Stomach smooth muscle (tissue), 2 donors: ENCODE results near the gene INPP5A.

ENCODE experiments used
- H3K27ac ChIP-seq: one replicate; pipeline ENCODE4 v1.7.0; 2013; ENCODE audit warnings: mild to moderate bottlenecking, low read length, inconsistent platforms
- H3K27me3 ChIP-seq, 2 donors: one replicate each; pipeline ENCODE4 v1.7.0; 2013; ENCODE audit warnings: low read length in 2 of 2; ENCODE audit not compliant: insufficient read depth in 2 of 2, control insufficient read depth in 1 of 2
- H3K36me3 ChIP-seq, 2 donors: one replicate each; pipeline ENCODE4 v1.7.0; 2013; ENCODE audit warnings: low read length in 2 of 2; ENCODE audit not compliant: control insufficient read depth in 2 of 2, insufficient read depth in 2 of 2
- H3K4me1 ChIP-seq: one replicate; pipeline ENCODE4 v1.7.0; 2013; ENCODE audit warnings: low read length; ENCODE audit not compliant: control insufficient read depth, insufficient read depth
- H3K4me3 ChIP-seq, 2 donors: one replicate each; pipeline ENCODE4 v1.7.0; 2013; ENCODE audit warnings: low read length in 2 of 2
- H3K9ac ChIP-seq, 2 donors: one replicate each; pipeline ENCODE4 v1.7.0; 2013; ENCODE audit warnings: low read length in 2 of 2, mild to moderate bottlenecking in 1 of 2
- H3K9me3 ChIP-seq, 2 donors: one replicate each; pipeline ENCODE4 v1.7.0; 2013; ENCODE audit warnings: low read length in 2 of 2; ENCODE audit not compliant: control insufficient read depth in 2 of 2
- donor health status: healthy.
- donor health status: Pancreatic carcinoma.

The INPP5A gene

DNA sequence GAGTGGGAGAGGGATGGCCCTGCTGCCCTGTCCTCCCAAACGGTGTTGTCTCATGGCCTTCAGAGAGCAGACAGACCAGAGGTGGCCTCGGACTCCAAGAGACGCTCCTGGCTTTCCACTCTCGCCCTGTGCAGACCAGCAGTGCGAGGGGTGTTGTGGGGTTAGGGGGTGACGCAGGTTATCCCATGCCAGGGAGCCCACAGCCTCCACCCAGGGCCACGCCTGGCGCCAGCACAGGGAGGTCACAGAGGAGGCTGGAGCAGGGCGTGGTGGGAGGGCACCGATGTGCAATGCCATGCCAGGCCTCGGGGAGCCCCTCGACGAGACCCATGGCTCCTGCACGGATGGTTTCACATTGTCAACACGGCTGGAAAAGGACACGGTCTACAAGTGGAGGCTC lies 52.1 kb downstream of the INPP5A start:
- no peaks in the 10 kb centered on the region for H3K9me3 ChIP-seq
- H3K9ac ChIP-seq = no peak overlapping the region
- H3K36me3 ChIP-seq = no peaks in the 10 kb centered on the region
- H3K4me1 ChIP-seq = peaks cover 88% of the 10 kb centered on the region
- H3K4me3 ChIP-seq = peak overlapping the region in 1 of 2 donors; percentile 35
- H3K27ac ChIP-seq = peak overlapping the region; percentile 46
- no peaks in the 10 kb centered on the region for H3K27me3 ChIP-seq

DNA sequence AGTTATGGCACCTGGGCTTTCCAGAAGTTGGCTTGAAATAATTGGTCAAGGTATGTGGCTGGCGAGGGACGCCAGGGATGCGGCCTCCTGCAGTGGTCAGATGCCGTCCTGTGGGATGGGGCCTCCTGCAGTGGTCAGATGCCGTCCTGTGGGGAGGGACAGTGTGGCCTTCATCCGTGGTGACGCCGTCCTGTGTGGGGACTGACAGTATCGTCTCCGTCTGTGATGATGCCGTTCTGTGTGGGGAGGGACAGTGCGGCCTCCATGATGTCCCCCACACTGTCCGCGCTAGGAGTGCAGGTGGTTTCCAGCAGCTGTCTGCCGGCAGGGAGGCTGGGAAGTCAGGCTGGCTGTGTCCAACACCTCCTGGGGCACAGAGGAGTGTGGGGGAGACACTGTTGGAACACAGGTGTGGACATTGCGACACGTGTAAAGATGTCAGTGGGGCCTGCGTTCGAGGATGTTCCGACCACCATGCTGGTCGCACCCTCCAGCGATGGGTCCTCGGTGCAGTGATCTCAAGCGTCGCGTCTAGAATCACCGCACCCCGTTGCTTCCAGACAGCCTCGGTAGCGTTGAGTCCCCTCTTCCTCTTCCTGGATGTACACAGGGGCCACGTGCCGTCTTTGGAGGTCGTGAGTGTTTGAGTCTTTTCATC lies 52.6 kb downstream of the INPP5A start:
- H3K4me3 ChIP-seq = peak overlapping the region in 1 of 2 donors; percentile 15
- no peaks in the 10 kb centered on the region for H3K36me3 ChIP-seq
- H3K27me3 ChIP-seq = no peaks in the 10 kb centered on the region
- H3K9ac ChIP-seq = no peak overlapping the region
- no peaks in the 10 kb centered on the region for H3K9me3 ChIP-seq
- H3K27ac ChIP-seq = peak overlapping the region; percentile 46
- H3K4me1 ChIP-seq = peaks cover 91% of the 10 kb centered on the region

DNA sequence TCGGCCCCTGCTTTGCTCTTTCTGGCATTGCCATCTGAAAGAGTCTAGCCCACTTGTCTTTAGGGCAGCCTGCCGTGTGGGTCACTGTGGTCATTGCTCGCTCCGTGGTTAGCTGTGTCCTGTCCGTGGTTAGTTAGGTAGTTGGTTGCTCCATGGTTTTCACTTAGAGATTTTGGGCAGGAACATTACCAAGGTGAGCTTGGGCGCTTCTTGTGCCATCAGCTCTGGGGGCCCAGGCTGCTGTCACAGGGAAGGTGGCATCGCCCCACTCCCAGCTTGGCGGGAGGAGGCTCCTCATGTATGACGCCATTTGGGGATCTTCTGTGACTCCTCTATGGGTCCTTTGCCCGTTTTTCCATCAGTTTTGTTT lies 53.1 kb downstream of the INPP5A start:
- peak overlapping the region in 1 of 2 donors; percentile 35 for H3K4me3 ChIP-seq
- H3K27ac ChIP-seq = no peak overlapping the region
- no peaks in the 10 kb centered on the region for H3K36me3 ChIP-seq
- H3K9ac ChIP-seq = no peak overlapping the region
- no peaks in the 10 kb centered on the region for H3K9me3 ChIP-seq
- peaks cover 89% of the 10 kb centered on the region for H3K4me1 ChIP-seq
- no peaks in the 10 kb centered on the region for H3K27me3 ChIP-seq

DNA sequence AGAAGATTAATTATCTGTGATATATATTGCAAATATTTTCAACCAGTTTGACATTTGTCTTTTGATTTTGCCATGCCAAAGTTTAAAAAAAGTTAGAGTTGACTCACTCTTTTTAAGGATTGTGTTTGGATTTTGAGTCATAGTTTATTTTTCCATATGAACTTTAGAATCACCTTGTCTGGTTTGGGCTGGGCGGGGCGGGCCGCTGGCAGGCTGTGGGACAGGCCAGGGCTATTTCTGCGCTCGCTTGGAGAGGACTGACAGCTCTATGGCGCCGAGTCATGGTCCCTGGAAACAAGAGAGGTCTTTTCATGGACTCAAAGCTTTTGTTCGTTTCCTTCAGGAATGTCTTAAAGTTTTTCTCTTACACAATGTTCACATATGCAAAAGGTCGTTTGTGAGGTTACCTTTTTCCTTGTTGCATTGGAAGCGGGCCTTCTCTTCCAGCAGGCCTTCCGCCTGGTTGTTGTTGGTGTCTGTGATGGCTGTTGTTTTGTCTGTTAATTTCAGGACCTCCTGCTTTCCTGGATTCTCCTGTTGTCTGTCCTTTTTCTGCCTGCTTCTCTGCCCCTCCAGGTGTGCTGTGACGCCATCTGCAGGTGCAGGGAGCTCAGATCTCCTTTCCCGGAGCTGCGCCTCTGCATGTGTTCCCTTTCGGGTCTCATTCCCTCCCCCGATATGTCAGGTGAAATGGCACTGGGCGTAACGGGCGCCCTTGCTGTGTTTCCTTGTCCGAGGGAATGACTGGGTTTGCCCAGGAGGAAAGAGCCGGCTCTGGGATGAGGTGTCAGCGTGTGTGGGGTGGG lies 53.8 kb downstream of the INPP5A start:
- no peaks in the 10 kb centered on the region for H3K36me3 ChIP-seq
- H3K9me3 ChIP-seq = no peaks in the 10 kb centered on the region
- no peaks in the 10 kb centered on the region for H3K27me3 ChIP-seq
- peak overlapping the region; percentile 0 to 13 for H3K9ac ChIP-seq
- H3K27ac ChIP-seq = peak overlapping the region; percentile 64
- H3K4me3 ChIP-seq = peak overlapping the region in 1 of 2 donors; percentile 55
- peaks cover 88% of the 10 kb centered on the region for H3K4me1 ChIP-seq

DNA sequence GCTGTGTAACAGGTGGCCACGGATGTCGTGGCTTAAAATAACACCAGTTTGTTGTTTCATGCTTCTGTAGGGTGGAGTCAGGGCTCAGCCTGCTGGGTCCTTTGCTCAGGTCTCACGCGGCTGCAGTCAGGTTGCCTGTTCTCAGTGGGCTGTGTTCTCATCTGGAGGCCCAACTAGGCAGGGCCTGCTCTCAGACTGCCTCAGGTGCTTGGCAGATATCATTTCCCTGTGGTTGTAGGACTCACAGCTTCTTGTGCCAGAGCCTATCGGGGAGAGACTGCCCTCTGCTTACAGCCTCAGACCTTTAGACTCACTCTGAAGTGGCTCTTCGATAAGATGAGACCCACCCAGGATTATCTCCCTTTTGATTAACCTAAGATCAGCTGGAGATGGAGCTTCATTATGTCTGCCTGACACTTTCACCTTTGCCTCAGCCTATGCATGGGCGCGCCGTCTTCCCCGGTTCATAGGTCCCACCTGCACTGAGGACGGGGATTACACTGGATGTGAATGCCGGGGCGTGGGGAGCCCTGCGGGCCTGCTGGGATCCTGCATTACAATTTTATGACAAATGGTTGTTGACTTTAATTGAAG lies 55.3 kb downstream of the INPP5A start:
- H3K9ac ChIP-seq = no peak overlapping the region
- H3K27me3 ChIP-seq = no peaks in the 10 kb centered on the region
- H3K9me3 ChIP-seq = no peaks in the 10 kb centered on the region
- H3K4me1 ChIP-seq = peaks cover 87% of the 10 kb centered on the region
- H3K4me3 ChIP-seq = no peak overlapping the region
- H3K27ac ChIP-seq = peak overlapping the region; percentile 37
- H3K36me3 ChIP-seq = no peaks in the 10 kb centered on the region

DNA sequence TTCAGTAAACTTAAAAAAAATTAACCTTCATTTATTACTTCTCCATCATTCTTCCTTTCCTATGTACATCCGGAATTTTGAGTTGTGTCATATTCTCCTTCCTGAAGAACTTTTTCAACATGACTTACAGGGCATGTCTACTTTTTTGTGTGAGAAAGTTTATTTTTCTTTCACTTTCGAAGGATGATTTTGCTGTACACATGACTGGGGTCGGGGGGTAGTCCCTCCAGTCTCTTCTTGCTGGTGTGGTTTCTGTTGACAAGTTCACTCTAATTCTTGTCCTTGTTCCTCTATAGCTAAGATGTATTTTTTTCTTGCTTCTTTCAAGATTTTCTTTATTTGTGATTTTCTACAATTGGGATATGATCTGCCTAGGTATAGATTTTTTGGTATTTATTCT lies 55.8 kb downstream of the INPP5A start:
- Histone ChIP-seq H3K9me3 (no peaks in the 10 kb centered on the region), H3K4me1 (peaks cover 86% of the 10 kb centered on the region), H3K36me3 (no peaks in the 10 kb centered on the region), H3K4me3 (no peak overlapping the region), H3K27ac (no peak overlapping the region), H3K27me3 (no peaks in the 10 kb centered on the region), H3K9ac (no peak overlapping the region)

DNA sequence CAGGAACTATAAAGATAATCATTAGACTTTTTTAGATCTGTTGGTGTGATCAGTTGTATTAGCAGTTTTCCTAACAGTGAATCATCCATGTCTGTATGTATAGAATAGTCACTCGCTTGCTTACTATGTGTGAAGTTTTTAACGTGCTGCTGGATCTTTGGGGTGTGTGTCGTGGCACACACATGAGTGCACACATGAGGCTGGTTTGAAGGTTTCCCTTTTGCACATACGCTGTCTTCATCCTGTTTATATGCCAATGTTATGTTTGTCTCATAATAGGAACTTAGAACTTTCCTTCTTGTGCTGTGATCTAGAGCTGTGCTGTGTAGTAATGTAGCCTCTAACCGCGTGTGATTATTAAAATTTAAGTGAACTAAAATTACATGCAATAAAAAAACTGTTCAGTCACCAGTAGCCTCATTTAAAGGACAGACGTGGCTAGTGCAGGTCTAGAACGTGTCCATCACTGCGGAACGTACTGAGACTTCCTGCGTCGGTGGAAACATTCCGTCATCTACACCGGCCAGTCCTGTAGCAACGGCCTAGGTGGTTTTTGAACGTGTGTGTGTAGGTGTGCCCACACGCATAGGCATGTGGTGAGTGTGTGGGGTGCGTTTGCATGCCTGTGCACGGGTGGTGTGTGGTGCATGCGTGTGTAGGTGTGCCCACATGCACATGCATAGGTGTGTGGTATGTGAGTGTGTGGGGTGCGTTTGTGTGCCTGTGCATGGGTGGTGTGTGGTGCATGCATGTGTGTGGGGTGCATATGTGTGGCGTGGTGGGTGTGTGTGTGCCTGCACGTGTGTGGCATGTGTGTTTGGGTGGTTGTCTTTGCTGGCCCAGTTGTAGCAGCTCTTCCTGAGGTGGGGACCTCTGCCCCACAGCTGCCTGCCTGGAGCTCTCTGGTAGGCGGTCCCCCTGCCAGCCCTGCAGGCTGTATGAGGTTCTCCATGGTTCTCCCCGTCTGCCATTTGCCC lies 56.6 kb downstream of the INPP5A start:
- no peaks in the 10 kb centered on the region for H3K27me3 ChIP-seq
- H3K9ac ChIP-seq = no peak overlapping the region
- no peak overlapping the region for H3K27ac ChIP-seq
- H3K9me3 ChIP-seq = no peaks in the 10 kb centered on the region
- H3K36me3 ChIP-seq = no peaks in the 10 kb centered on the region
- peak overlapping the region in 1 of 2 donors; percentile 29 for H3K4me3 ChIP-seq
- H3K4me1 ChIP-seq = peaks cover 79% of the 10 kb centered on the region

DNA sequence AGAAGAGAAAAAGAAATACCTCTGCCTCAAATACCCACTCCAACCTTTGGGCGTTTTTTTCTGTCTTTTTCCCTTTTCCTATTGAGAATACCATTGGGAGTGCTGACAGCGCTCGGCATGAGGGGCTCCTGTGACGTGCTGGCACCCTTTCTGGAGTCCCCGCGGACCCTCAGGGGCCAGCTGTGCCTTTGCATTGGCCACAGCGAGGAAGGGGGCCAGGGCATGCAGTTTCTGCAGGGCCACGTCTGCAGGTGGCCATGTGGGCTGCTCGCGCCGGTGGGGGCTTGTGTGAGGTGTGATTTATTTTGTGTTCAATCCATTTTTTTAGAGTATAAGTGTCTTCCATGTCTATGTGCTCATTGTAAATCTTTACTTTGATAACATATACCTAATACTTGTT lies 57.4 kb downstream of the INPP5A start:
- Histone ChIP-seq H3K27ac (peak overlapping the region; percentile 6), H3K4me1 (peaks cover 76% of the 10 kb centered on the region), H3K4me3 (no peak overlapping the region), H3K36me3 (no peaks in the 10 kb centered on the region), H3K27me3 (no peaks in the 10 kb centered on the region), H3K9ac (no peak overlapping the region), H3K9me3 (no peaks in the 10 kb centered on the region)

DNA sequence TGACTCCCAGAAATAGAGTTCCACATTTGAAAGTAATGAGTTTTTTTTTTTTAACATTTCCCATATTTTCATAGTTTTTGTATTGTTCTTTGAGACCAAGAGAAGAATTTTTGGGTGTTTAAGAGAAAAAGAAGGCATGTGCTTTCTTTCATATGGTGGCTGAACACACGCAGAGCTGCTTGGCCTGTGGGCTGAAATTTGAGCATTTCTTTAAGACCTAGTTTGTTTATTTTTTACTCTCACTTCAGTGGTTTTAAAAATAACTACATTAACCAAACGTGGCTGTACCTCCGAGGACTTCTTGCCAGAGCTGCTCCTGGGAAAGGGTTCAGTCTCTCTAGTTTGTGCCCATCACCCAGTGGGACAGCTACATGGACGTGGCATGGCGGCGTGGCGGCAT lies 58.3 kb downstream of the INPP5A start:
- H3K4me3 ChIP-seq = peak overlapping the region in 1 of 2 donors; percentile 29
- peaks cover 0 to 3% of the 10 kb centered on the region in 2 donors for H3K9me3 ChIP-seq
- peak overlapping the region; percentile 11 for H3K27ac ChIP-seq
- H3K27me3 ChIP-seq = no peaks in the 10 kb centered on the region
- H3K36me3 ChIP-seq = no peaks in the 10 kb centered on the region
- H3K9ac ChIP-seq = no peak overlapping the region
- H3K4me1 ChIP-seq = peaks cover 68% of the 10 kb centered on the region

DNA sequence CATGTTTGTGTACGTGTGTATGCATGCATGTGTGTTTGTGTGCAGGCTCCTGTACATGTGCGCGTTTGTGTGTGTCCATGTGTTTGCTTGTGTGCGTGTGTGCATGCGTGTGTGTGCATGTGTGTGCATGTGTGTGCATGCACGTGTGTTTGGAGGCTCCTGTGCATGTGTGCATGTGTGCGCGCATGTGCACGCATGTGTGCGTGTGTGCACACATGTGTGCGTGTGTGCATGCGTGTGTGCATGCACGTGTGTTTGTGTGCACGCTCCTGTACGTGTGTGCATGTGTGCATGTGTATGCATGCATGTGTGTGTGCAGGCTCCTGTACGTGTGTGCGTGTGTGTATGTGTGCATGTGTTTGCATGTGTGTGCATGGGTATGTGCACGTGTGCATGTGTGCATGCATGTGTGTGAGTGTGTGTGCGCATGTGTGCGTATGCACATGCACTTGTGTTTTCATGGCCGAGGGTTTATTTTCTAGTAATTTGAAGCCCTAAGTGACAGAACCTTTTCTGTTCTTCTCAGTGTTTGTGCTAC lies 59.2 kb downstream of the INPP5A start:
- Histone ChIP-seq H3K9ac (no peak overlapping the region), H3K36me3 (no peaks in the 10 kb centered on the region), H3K27ac (no peak overlapping the region), H3K9me3 (peaks cover 0 to 3% of the 10 kb centered on the region in 2 donors), H3K27me3 (no peaks in the 10 kb centered on the region), H3K4me3 (peak overlapping the region in 1 of 2 donors; percentile 44), H3K4me1 (peaks cover 59% of the 10 kb centered on the region)
